IPS-15b (cell line): ENCODE data around the gene BLOC1S1.

Experiments
- H3K27me3 ChIP-seq: one replicate; pipeline ENCODE4 v1.6.1; 2013; ENCODE audit warnings: low read length; ENCODE audit not compliant: control insufficient read depth, insufficient read depth
- H3K36me3 ChIP-seq: one replicate; pipeline ENCODE4 v1.6.1; 2013; ENCODE audit warnings: low read length; ENCODE audit not compliant: control insufficient read depth, insufficient read depth
- H3K4me1 ChIP-seq: one replicate; pipeline ENCODE4 v1.6.1; 2013; ENCODE audit warnings: mild to moderate bottlenecking, low read length; ENCODE audit not compliant: control insufficient read depth, insufficient read depth
- H3K4me3 ChIP-seq: one replicate; pipeline ENCODE4 v1.5.1; 2013; ENCODE audit warnings: low read depth, low read length
- H3K9ac ChIP-seq: one replicate; pipeline ENCODE4 v1.6.1; 2013; ENCODE audit warnings: low read depth, mild to moderate bottlenecking, low read length
- H3K9me3 ChIP-seq: one replicate; pipeline ENCODE4 v1.6.1; 2013; ENCODE audit warnings: mild to moderate bottlenecking, low read length; ENCODE audit not compliant: control insufficient read depth, insufficient read depth

Gene BLOC1S1

GRCh38 chr12:55717011-55718007, 1.5 kb downstream of the BLOC1S1 start:
- peak overlapping the region; percentile 62 for H3K9ac ChIP-seq
- peak overlapping the region; percentile 90 for H3K4me3 ChIP-seq
- no peaks in the 10 kb centered on the region for H3K9me3 ChIP-seq
- H3K4me1 ChIP-seq: peaks cover 17% of the 10 kb centered on the region
- H3K36me3 ChIP-seq: no peaks in the 10 kb centered on the region
- peaks cover under 1% of the 10 kb centered on the region for H3K27me3 ChIP-seq

- Histone ChIP-seq H3K9ac (no peak overlapping the region), H3K27me3 (no peaks in the 10 kb centered on the region), H3K4me3 (peak overlapping the region; percentile 90), H3K36me3 (no peaks in the 10 kb centered on the region), H3K4me1 (peaks cover 17% of the 10 kb centered on the region), H3K9me3 (no peaks in the 10 kb centered on the region)
Measured at GRCh38 chr12:55718015-55718414, 2.2 kb downstream of the BLOC1S1 start.

GRCh38 chr12:55718624-55719275, 2.9 kb downstream of the BLOC1S1 start:
- H3K36me3 ChIP-seq: peaks cover under 1% of the 10 kb centered on the region
- peak overlapping the region; percentile 35 for H3K4me3 ChIP-seq
- H3K4me1 ChIP-seq: peaks cover 17% of the 10 kb centered on the region
- H3K27me3 ChIP-seq: no peaks in the 10 kb centered on the region
- no peak overlapping the region for H3K9ac ChIP-seq
- no peaks in the 10 kb centered on the region for H3K9me3 ChIP-seq

- Histone ChIP-seq H3K9me3 (no peaks in the 10 kb centered on the region), H3K9ac (no peak overlapping the region), H3K36me3 (peaks cover 7% of the 10 kb centered on the region), H3K4me1 (peaks cover 17% of the 10 kb centered on the region), H3K27me3 (no peaks in the 10 kb centered on the region), H3K4me3 (no peak overlapping the region)
Measured at GRCh38 chr12:55719371-55719770, 3.5 kb downstream of the BLOC1S1 start.

- H3K4me1 ChIP-seq: peaks cover 17% of the 10 kb centered on the region
- peaks cover 13% of the 10 kb centered on the region for H3K36me3 ChIP-seq
Measured at GRCh38 chr12:55720071-55720564, 4.3 kb downstream of the BLOC1S1 start, which contains the start of gene RDH5. TSS of gene RDH5 (plus strand) at chr12:55720393. CDS start at chr12:55721185, 792 bp downstream.

GRCh38 chr12:55720894-55721444, 5.1 kb downstream of the BLOC1S1 start:
- Histone ChIP-seq H3K4me1 (peaks cover 17% of the 10 kb centered on the region), H3K27me3 (no peaks in the 10 kb centered on the region), H3K9me3 (no peaks in the 10 kb centered on the region), H3K4me3 (no peak overlapping the region), H3K9ac (no peak overlapping the region), H3K36me3 (peaks cover 18% of the 10 kb centered on the region)

More at GRCh38 chr12:55720071-55720564, 4.3 kb downstream of the BLOC1S1 start, which contains the start of gene RDH5:
- Histone ChIP-seq H3K9me3 (no peaks in the 10 kb centered on the region), H3K27me3 (no peaks in the 10 kb centered on the region), H3K4me3 (no peak within 1 kb of the TSS), H3K9ac (no peak within 1 kb of the TSS)

GRCh38 chr12:55721601-55722213, 5.9 kb downstream of the BLOC1S1 start:
- peaks cover 17% of the 10 kb centered on the region for H3K4me1 ChIP-seq
- no peak overlapping the region for H3K9ac ChIP-seq
- no peaks in the 10 kb centered on the region for H3K9me3 ChIP-seq
- H3K27me3 ChIP-seq: no peaks in the 10 kb centered on the region
- peaks cover 25% of the 10 kb centered on the region for H3K36me3 ChIP-seq
- H3K4me3 ChIP-seq: no peak overlapping the region

GRCh38 chr12:55722948-55723347, 7.1 kb downstream of the BLOC1S1 start:
- Histone ChIP-seq H3K36me3 (peaks cover 32% of the 10 kb centered on the region), H3K9me3 (no peaks in the 10 kb centered on the region), H3K4me1 (peaks cover 14% of the 10 kb centered on the region), H3K9ac (no peak overlapping the region), H3K4me3 (no peak overlapping the region), H3K27me3 (no peaks in the 10 kb centered on the region)

- Histone ChIP-seq H3K9ac (no peak overlapping the region), H3K4me1 (peaks cover 10% of the 10 kb centered on the region), H3K4me3 (no peak overlapping the region), H3K36me3 (peaks cover 32% of the 10 kb centered on the region), H3K9me3 (no peaks in the 10 kb centered on the region), H3K27me3 (no peaks in the 10 kb centered on the region)
Measured at GRCh38 chr12:55723516-55724225, 7.8 kb downstream of the BLOC1S1 start.

- H3K9ac ChIP-seq: no peak overlapping the region
- no peaks in the 10 kb centered on the region for H3K9me3 ChIP-seq
- H3K27me3 ChIP-seq: no peaks in the 10 kb centered on the region
- H3K36me3 ChIP-seq: peaks cover 32% of the 10 kb centered on the region
- no peak overlapping the region for H3K4me3 ChIP-seq
- H3K4me1 ChIP-seq: peaks cover 6% of the 10 kb centered on the region
Measured at GRCh38 chr12:55724226-55724939, 8.5 kb downstream of the BLOC1S1 start.
